A549 (cell line): Measurements from ENCODE around the gene EML4. TPM values are rescaled to one million over a fixed set of nuclear protein-coding genes. Genes with fewer than 3 reads are reported as not detected.

Source experiments
- ATAC-seq, 2 experiments: fragments of 200-7000 bp in 1 of 2; fragments of >200 bp in 1 of 2; cut with Nextera tagmentation in 1 of 2; cut with Tn5 transposase in 1 of 2; 3 replicates each; pipeline versions ENCODE4 v1.8.0 to v1.9.1; 2018 to 2020; ENCODE audit warnings: mild to moderate bottlenecking in 1 of 2, moderate library complexity in 1 of 2
- CTCF ChIA-PET: fragments of 300-600 bp; sonication (Branson Sonifier 250); formaldehyde crosslinking; extraction: SDS; loops from one replicate; lab custom pipeline; 2021; ENCODE audit warnings: antibody characterized with exemption, inconsistent platforms; lab: Yijun Ruan, JAX
- POLR2A ChIA-PET: fragments of 350-600 bp; formaldehyde crosslinking; extraction: SDS; loops from one replicate; lab custom pipeline; 2021; ENCODE audit warnings: antibody characterized with exemption, inconsistent platforms; lab: Yijun Ruan, JAX
- DNase-seq, 2 experiments: peaks; one replicate each; pipeline versions ENCODE4 v3.0.0 to v3.0.0-alpha.2; 2011 to 2016; ENCODE audit warnings: low read depth in 1 of 2, low spot score in 1 of 2
- FAIRE-seq: peaks from 2 replicates; lab custom pipeline; 2011; peaks lifted over from hg19 to GRCh38; lab: Jason Lieb, UNC
- H3K27ac ChIP-seq, 2 experiments: fragments of >200 bp; sonication (Bioruptor Twin); formaldehyde crosslinking; 3 replicates each; pipeline ENCODE4 v1.5.1; 2016 to 2017
- H3K4me1 ChIP-seq: fragments of >200 bp; sonication (Bioruptor Twin); formaldehyde crosslinking; 3 replicates; pipeline ENCODE4 v1.6.1; 2016
- H3K4me2 ChIP-seq: fragments of >200 bp; sonication (Bioruptor Twin); formaldehyde crosslinking; 3 replicates; pipeline ENCODE4 v1.6.1; 2016
- H3K4me3 ChIP-seq: fragments of >200 bp; sonication (Bioruptor Twin); formaldehyde crosslinking; 3 replicates; pipeline ENCODE4 v1.5.1; 2016
- H3K9me3 ChIP-seq: fragments of >200 bp; sonication (Bioruptor Twin); formaldehyde crosslinking; 3 replicates; pipeline ENCODE4 v1.6.1; 2016
- ATOH8 ChIP-seq: fragments of 250-450 bp; sonication (Bioruptor Pico); IDR thresholded peaks from 2 replicates; pipeline ENCODE4 v1.5.0; 2020; ENCODE audit warnings: low read depth, mild to moderate bottlenecking, moderate library complexity
- BCL3 ChIP-seq: fragments of >200 bp; sonication (Bioruptor Twin); formaldehyde crosslinking; IDR thresholded peaks from 3 replicates; pipeline ENCODE4 v1.6.1; 2016
- CBX2 ChIP-seq: fragments of 200-600 bp; sonication (generic); IDR thresholded peaks from 2 replicates; pipeline ENCODE4 v1.6.1; 2016; ENCODE audit warnings: low read depth, mild to moderate bottlenecking, borderline replicate concordance
- CEBPB ChIP-seq, 2 experiments: fragments of >200 bp in 1 of 2; sonication (Bioruptor Twin) in 1 of 2; formaldehyde crosslinking in 1 of 2; IDR thresholded peaks; 2 replicates each; pipeline ENCODE4 v1.6.1; 2012 to 2016
- CTCF ChIP-seq: fragments of >200 bp; sonication (Bioruptor Twin); formaldehyde crosslinking; IDR thresholded peaks from 3 replicates; pipeline ENCODE4 v1.5.1; 2016
- FOSL2 ChIP-seq, 2 experiments: fragments of 450-650 bp in 1 of 2; fragments of >200 bp in 1 of 2; sonication (Bioruptor Twin) in 1 of 2; formaldehyde crosslinking; IDR thresholded peaks; 2 replicates each; pipeline versions ENCODE4 v1.5.0 to v1.6.1; 2016 to 2020; ENCODE audit warnings: mild to moderate bottlenecking in 1 of 2, moderate library complexity in 1 of 2
- GATA3 ChIP-seq: IDR thresholded peaks from 2 replicates; pipeline ENCODE4 v1.6.1; 2012; ENCODE audit warnings: borderline replicate concordance
- JUN ChIP-seq, 2 experiments: fragments of >200 bp; sonication (Bioruptor Twin); formaldehyde crosslinking; IDR thresholded peaks; 2 replicates in 1 of 2; 3 replicates in 1 of 2; pipeline ENCODE4 v1.6.1; 2016 to 2017
- MAFK ChIP-seq: fragments of 450-650 bp; IDR thresholded peaks from 2 replicates; pipeline ENCODE4 v1.6.1; 2014; ENCODE audit not compliant: partially characterized antibody
- NR3C1 ChIP-seq: fragments of >200 bp; sonication (Bioruptor Twin); formaldehyde crosslinking; IDR thresholded peaks from 3 replicates; pipeline ENCODE4 v1.6.1; 2017
- PBX3 ChIP-seq: IDR thresholded peaks from 2 replicates; pipeline ENCODE4 v1.6.1; 2012
- REST ChIP-seq: fragments of 200-600 bp; sonication (generic); IDR thresholded peaks from 2 replicates; pipeline ENCODE4 v1.6.1; 2016; ENCODE audit warnings: antibody characterized with exemption, mild to moderate bottlenecking, moderate library complexity
- RNF2 ChIP-seq: fragments of 200-600 bp; sonication (generic); IDR thresholded peaks from 2 replicates; pipeline ENCODE4 v1.6.1; 2016; ENCODE audit warnings: low read depth, mild to moderate bottlenecking, antibody characterized with exemption, moderate library complexity, borderline replicate concordance
- SMC3 ChIP-seq: fragments of >200 bp; sonication (Bioruptor Twin); formaldehyde crosslinking; IDR thresholded peaks from 3 replicates; pipeline ENCODE4 v1.6.1; 2018; ENCODE audit warnings: inconsistent platforms
- SREBF2 ChIP-seq: fragments of 450-650 bp; IDR thresholded peaks from 2 replicates; pipeline ENCODE4 v1.6.1; 2014; ENCODE audit warnings: mild to moderate bottlenecking, moderate library complexity
- USF2 ChIP-seq: fragments of 450-650 bp; IDR thresholded peaks from 2 replicates; pipeline ENCODE4 v1.6.1; 2014; ENCODE audit warnings: antibody characterized with exemption
- ZNF302 ChIP-seq: fragments of 250-450 bp; sonication (Bioruptor Pico); IDR thresholded peaks from 2 replicates; pipeline ENCODE4 v1.9.0; 2021; ENCODE audit warnings: inconsistent platforms, mild to moderate bottlenecking, moderate library complexity
- WGBS: methylation state at CpG from one replicate; pipeline ENCODE4 v1.1.6; 2017; ENCODE audit errors: missing lambda C conversion rate; 5-methylcytosine and 5-hydroxymethylcytosine counted together
- polyA plus RNA-seq, 4 experiments: library from polyadenylated mRNA; depleted of rRNA in 3 of 4; stranded (reverse); fragments of >200 nt; fragmentation: RNase III in 1 of 4; extraction: RNeasy Plus Mini Kit Qiagen cat#74134 plus additional on column Dnase treatment in 1 of 4; gene quantifications; 2 replicates in 3 of 4; 3 replicates in 1 of 4; pipeline ENCODE4 v1.2.3, GENCODE V29; 2011 to 2017

The EML4 gene
- polyA plus RNA-seq, 2 of the 4 experiments (the other 2 are of a cell fraction): 34.6 to 130 TPM

- Histone ChIP-seq H3K4me2 (peak overlapping the region; percentile 52), H3K27ac (peak overlapping the region; percentile 37 to 56; a peak in 5 of 6 replicates), H3K9me3 (no peaks in the 10 kb centered on the region), H3K4me1 (peaks cover 46% of the 10 kb centered on the region), H3K4me3 (no peak overlapping the region)
- 48% methylated on average over 4 of the region's 4 CpGs for whole genome bisulfite sequencing
- TF ChIP-seq FOSL2 (IDR thresholded peaks at IDR 0.05) (no peak), FOSL2 (CRISPR knock-in tag; IDR thresholded peaks at IDR 0.05) (no peak), GATA3 (peak; percentile 64; the same call in 1 of the 2 replicates), SREBF2 (no peak), CEBPB (IDR thresholded peaks at IDR 0.05) (peak in 1 of 2 experiments; percentile 38; a peak in 1 of 4 replicates), BCL3 (0 out of 3 replicates have a peak, but pooled peaks have one; percentile 27), NR3C1 (no peak)
- TF ChIP-seq, all 56 proteins: peak for 3
- FAIRE-seq (peak; percentile 28), ATAC-seq (peak; percentile 61 to 66; a peak in 4 of 6 replicates), DNase-seq (peak in 1 of 2 experiments; percentile 66)
- POLR2A ChIA-PET: interaction anchor here (0.6 kb wide), 1 partner anchor 160 kb away, joined by 3 read pairs; no protein-coding TSS in a partner anchor
- CTCF ChIA-PET: interaction anchor here (0.7 to 1.7 kb wide), 4 partner anchors 16 to 137 kb away, joined by 3 to 4 read pairs (median 4); no protein-coding TSS in a partner anchor
These were observed 54.1 kb downstream of the EML4 start for GRCh38 chr2:42223067-42223854.

- Histone ChIP-seq H3K4me2 (peak overlapping the region; percentile 52), H3K4me1 (peaks cover 49% of the 10 kb centered on the region), H3K27ac (peak overlapping the region; percentile 34 to 56; a peak in 5 of 6 replicates), H3K4me3 (no peak overlapping the region), H3K9me3 (no peaks in the 10 kb centered on the region)
- ATAC-seq: no peak
- 43% methylated on average over 2 of the region's 2 CpGs for WGBS
- ChIA-PET CTCF (interaction anchor here (0.7 to 1.5 kb wide), 2 partner anchors 16 to 17 kb away, joined by 3 to 4 read pairs; no protein-coding TSS in a partner anchor), POLR2A (no interaction called here)
- no peak for DNase-seq
- no peak for FAIRE-seq
- TF ChIP-seq RNF2 (no peak), MAFK (no peak), ATOH8 (CRISPR knock-in tag) (no peak), REST (no peak; the same call in 1 of the 2 replicates), USF2 (no peak), CTCF (no peak), PBX3 (no peak), JUN (IDR thresholded peaks at IDR 0.05) (no peak), ZNF302 (CRISPR knock-in tag) (no peak), CBX2 (no peak), SMC3 (no peak)
These were observed 54.7 kb downstream of the EML4 start for GRCh38 chr2:42223855-42224268.
